C4-2B (cell line): ENCODE data around the gene ISY1.

Experiments
- ZFX ChIP-seq: fragments of 450-650 bp; IDR thresholded peaks from 2 replicates; pipeline ENCODE4 v1.6.1; 2017
- TF ChIP-seq, protein P1 (sequence below): fragments of 450-650 bp; conservative IDR thresholded peaks from 2 replicates; pipeline ENCODE4 v1.5.1; 2017; ENCODE audit warnings: mild to moderate bottlenecking

DNA sequence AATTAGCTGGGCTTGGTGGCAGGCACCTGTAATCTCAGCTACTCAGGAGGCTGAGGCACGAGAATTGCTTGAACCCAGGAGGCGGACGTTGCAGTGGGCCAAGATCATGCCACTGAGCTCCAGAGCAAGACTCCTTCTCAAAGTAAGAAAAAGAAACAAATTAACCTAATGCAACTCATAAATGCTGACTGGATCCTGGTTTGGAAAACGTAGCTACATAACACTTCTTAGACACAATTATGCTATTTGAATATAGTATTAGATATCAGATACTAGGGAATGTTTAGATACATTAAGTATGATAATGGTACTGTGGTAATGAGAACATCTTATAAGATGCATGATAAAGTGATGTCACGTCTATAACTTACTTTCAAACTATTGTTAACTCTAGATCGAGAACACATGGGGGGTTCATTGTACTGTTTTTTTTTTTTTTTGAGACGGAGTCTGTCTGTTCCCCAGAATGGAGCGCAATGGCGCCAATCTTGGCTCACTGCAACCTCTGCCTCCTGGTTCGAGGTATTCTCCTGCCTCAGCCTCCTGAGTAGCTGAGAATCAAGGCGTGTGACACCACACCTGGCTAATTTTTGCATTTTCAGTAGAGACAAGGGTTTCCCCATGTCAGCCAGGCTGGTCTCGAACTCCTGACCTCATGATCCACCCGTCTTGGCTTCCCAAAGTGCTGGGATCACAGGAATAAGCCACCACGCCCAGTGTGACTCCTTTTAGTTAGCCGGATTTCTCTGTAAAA, 5.9 kb upstream of the ISY1 start:
- TF ChIP-seq, protein P1, sequence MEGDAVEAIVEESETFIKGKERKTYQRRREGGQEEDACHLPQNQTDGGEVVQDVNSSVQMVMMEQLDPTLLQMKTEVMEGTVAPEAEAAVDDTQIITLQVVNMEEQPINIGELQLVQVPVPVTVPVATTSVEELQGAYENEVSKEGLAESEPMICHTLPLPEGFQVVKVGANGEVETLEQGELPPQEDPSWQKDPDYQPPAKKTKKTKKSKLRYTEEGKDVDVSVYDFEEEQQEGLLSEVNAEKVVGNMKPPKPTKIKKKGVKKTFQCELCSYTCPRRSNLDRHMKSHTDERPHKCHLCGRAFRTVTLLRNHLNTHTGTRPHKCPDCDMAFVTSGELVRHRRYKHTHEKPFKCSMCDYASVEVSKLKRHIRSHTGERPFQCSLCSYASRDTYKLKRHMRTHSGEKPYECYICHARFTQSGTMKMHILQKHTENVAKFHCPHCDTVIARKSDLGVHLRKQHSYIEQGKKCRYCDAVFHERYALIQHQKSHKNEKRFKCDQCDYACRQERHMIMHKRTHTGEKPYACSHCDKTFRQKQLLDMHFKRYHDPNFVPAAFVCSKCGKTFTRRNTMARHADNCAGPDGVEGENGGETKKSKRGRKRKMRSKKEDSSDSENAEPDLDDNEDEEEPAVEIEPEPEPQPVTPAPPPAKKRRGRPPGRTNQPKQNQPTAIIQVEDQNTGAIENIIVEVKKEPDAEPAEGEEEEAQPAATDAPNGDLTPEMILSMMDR, result no peak
- no peak for TF ChIP-seq ZFX
